Mammary epithelial cell (primary cell): ENCODE results near the gene PSPH.

Source experiments
- EZH2 ChIP-seq: IDR thresholded peaks from 2 replicates; pipeline ENCODE4 v1.6.1; 2012; ENCODE audit warnings: low read length, inconsistent platforms, borderline replicate concordance
- TF ChIP-seq, protein P1 (sequence below), 2 donors: IDR thresholded peaks in 1 of 2; conservative IDR thresholded peaks in 1 of 2; 2 replicates each; pipeline ENCODE4 v1.5.1; 2011 to 2012; ENCODE audit warnings: inconsistent platforms in 2 of 2, low read length in 2 of 2, mild to moderate bottlenecking in 2 of 2, control low read depth in 1 of 2, low read depth in 1 of 2; ENCODE audit not compliant: insufficient read depth in 1 of 2; ENCODE audit errors: extremely low read depth in 1 of 2

DNA sequence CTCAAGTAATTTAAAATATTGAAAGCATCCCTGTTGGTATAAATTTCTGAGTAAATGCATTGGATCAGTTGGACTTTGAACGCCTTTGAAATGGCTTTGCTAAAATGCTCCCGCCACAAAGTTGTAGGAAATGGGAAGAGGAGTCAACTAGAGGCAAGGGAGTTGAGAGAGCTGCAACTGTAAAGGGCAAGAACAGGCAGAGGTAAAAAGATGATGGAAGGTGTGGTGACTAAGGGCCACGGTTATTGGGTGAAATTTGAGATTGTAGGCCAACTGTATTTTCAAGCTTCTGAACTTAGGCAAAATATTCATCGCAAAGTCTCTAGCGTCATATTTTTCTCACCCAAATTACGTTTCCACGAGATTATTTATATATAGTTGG is 12.2 kb upstream of the PSPH start:
- TF ChIP-seq, protein P1, sequence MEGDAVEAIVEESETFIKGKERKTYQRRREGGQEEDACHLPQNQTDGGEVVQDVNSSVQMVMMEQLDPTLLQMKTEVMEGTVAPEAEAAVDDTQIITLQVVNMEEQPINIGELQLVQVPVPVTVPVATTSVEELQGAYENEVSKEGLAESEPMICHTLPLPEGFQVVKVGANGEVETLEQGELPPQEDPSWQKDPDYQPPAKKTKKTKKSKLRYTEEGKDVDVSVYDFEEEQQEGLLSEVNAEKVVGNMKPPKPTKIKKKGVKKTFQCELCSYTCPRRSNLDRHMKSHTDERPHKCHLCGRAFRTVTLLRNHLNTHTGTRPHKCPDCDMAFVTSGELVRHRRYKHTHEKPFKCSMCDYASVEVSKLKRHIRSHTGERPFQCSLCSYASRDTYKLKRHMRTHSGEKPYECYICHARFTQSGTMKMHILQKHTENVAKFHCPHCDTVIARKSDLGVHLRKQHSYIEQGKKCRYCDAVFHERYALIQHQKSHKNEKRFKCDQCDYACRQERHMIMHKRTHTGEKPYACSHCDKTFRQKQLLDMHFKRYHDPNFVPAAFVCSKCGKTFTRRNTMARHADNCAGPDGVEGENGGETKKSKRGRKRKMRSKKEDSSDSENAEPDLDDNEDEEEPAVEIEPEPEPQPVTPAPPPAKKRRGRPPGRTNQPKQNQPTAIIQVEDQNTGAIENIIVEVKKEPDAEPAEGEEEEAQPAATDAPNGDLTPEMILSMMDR (conservative IDR thresholded peaks at IDR 0.05 in 1 of 2, IDR thresholded peaks at IDR 0.05 in 1 of 2; ENCODE audit: extremely low read depth in 1 of 2, insufficient read depth in 1 of 2, low read depth in 1 of 2, low read length in 2 of 2): no peak
- TF ChIP-seq EZH2: no peak
